ENCODE results near the gene PLA2G12A.

GRCh38 chr4:109701566-109702410, 28.1 kb downstream of the PLA2G12A start:
- TF ChIP-seq, protein P1, sequence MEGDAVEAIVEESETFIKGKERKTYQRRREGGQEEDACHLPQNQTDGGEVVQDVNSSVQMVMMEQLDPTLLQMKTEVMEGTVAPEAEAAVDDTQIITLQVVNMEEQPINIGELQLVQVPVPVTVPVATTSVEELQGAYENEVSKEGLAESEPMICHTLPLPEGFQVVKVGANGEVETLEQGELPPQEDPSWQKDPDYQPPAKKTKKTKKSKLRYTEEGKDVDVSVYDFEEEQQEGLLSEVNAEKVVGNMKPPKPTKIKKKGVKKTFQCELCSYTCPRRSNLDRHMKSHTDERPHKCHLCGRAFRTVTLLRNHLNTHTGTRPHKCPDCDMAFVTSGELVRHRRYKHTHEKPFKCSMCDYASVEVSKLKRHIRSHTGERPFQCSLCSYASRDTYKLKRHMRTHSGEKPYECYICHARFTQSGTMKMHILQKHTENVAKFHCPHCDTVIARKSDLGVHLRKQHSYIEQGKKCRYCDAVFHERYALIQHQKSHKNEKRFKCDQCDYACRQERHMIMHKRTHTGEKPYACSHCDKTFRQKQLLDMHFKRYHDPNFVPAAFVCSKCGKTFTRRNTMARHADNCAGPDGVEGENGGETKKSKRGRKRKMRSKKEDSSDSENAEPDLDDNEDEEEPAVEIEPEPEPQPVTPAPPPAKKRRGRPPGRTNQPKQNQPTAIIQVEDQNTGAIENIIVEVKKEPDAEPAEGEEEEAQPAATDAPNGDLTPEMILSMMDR (IDR thresholded peaks at IDR 0.05; ENCODE audit: borderline replicate concordance, extremely low read depth, low read length, poor library complexity, severe bottlenecking), result no peak
- no peak for TF ChIP-seq EZH2 (IDR thresholded peaks at IDR 0.05; ENCODE audit: borderline replicate concordance, low read depth, low read length, severe bottlenecking)
